ENCODE results near the gene SEC11C. TPM values are rescaled to one million over a fixed set of nuclear protein-coding genes. Genes with fewer than 3 reads are reported as not detected.

The SEC11C gene
- total RNA-seq: 17.9 and 27.7 TPM in 2 replicates

DNA sequence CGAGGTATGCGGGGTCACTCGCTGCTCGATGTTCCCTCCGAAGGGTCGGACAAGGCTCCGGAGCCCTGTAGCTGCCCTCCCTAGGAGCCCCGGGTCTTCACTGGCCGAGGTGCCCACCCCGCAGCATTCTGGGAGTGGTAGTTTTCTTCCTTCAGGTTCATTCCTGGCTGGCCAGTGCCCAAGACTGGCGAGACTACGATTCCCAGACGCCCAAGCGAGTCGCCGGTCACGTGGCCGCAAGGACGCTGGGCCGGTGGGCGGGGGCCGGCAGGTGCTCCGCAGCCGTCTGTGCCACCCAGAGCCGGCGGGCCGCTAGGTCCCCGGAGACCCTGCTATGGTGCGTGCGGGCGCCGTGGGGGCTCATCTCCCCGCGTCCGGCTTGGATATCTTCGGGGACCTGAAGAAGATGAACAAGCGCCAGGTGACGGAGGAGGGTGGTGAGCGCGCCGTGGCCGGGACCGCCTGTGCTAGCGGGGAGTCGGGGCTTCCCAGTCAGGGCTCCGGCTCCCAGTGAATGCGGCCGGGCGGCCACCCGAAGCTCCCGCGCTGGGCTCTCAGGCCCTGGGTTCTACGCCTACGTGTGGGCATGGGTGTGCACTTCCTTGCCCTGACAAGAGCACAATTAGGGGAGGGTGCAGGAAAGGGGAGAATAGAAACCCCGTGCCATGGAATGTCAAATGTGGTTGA lies at the start of gene SEC11C:
Gene SEC11C (plus strand): TSS at position 270 of the 687 bp plus-strand sequence. CDS start 65 bp downstream, at position 335.

Other genes starting within 250 kb of the SEC11C start
- gene GRP, start 80.3 kb downstream of the SEC11C start, total RNA-seq: not detected in 2 replicates
- gene RAX, start 133.6 kb downstream of the SEC11C start, total RNA-seq: not detected in 2 replicates
- gene CPLX4, start 178.8 kb downstream of the SEC11C start, total RNA-seq: not detected in 2 replicates
- gene LMAN1, start 219.4 kb downstream of the SEC11C start, total RNA-seq: 196 and 240 TPM in 2 replicates

Measured in cardiac atrium fibroblast (primary cell).